Activated T-cell treated with anti-CD3 and anti-CD28 coated beads, Interleukin-2, amount 50 U/mL, for 4 hours (primary cell): Measurements from ENCODE around the gene ATG14. TPM values are rescaled to one million over a fixed set of nuclear protein-coding genes. Genes with fewer than 3 reads are reported as not detected.
"Not testable (repeated sequence)": the region's sequence is repeated elsewhere in the genome, so short reads cannot be mapped to it uniquely, and the experiment has no call there.

Source experiments
- ATAC-seq, 2 donors: fragments of 200-7000 bp; cut with Tn5 transposase; one replicate each; pipeline ENCODE4 v1.10.0; 2021
- DNase-seq: peaks from one replicate; pipeline ENCODE4 v3.0.0-alpha.2; 2020
- H3K27me3 Mint-ChIP-seq: one replicate; pipeline ENCODE4 v1.8.0; 2021; ENCODE audit warnings: low read depth, mixed read lengths
- H3K36me3 Mint-ChIP-seq: one replicate; pipeline ENCODE4 v1.8.0; 2022; ENCODE audit warnings: mixed read lengths; ENCODE audit not compliant: insufficient read depth
- H3K4me1 Mint-ChIP-seq: one replicate; pipeline ENCODE4 v1.8.0; 2021; ENCODE audit warnings: low read depth, mixed read lengths
- H3K4me3 Mint-ChIP-seq: one replicate; pipeline ENCODE4 v1.8.0; 2021; ENCODE audit warnings: mild to moderate bottlenecking, moderate library complexity, mixed read lengths
- H3K9me3 Mint-ChIP-seq: one replicate; pipeline ENCODE4 v1.8.0; 2021; ENCODE audit warnings: mixed read lengths
- total RNA-seq, 3 donors: library from RNA; stranded (reverse); gene quantifications; one replicate each; pipeline ENCODE4 v1.2.1, GENCODE V29; 2021

The ATG14 gene
- 1 to 10 TPM; 6.6 to 8.4 (median 6.7) TPM for total RNA-seq

DNA sequence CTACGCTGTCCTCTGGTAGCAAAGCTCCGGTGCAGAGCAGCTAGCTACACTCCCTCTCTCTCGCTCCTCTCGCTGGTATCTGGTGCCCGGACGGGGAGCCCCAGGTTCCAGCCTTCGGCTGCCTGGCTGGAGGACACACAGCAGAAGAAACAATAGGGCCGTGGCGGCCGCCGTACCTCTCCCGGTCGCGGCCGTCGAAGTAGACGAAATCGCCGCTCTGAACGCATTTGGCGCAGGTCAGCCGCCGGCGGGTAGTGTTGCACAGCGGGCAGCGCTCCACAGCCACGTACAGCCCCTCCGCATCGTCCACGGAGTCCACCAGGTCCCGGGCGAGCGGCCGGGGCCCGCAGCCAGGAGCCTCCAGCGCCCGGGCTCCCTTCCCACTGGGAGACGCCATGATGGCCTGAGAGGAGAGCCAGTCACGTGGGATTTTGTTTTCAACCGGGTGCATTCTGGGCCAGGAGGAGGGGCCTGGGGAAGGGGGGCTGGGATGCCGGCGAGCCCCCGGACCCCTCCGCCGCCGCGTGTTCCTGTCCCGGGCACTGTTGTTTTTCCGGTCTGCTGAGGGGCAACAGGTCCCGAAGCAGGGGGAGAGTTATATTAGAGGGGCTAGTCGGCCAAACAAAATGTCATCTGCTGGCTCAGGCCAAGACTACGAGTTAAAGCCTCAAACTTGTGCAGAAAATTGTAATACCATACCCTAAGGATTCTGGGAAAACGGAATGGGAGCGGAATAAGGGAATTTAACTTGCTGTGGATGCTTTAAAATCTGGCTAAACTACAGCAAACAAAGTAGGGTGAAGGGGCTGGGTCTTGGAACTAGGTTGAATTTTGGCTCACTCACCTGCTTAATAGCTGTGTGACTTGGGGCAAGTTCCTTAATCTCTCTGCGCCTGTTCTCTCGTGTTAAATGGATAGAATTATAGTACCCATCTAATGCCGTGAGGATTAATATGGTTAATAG is at the start of gene ATG14:
TSS of gene ATG14 (minus strand) at position 405 of the 964 bp plus-strand sequence. CDS start at position 397, 8 bp downstream.
- Mint-ChIP-seq H3K4me3 (peak within 1 kb of the TSS; percentile 91), H3K9me3 (no peaks in the 10 kb centered on the region), H3K36me3 (peaks cover 5% of the 10 kb centered on the region), H3K27me3 (no peaks in the 10 kb centered on the region), H3K4me1 (peaks cover 35% of the 10 kb centered on the region)
- DNase-seq (peak; percentile 61), ATAC-seq (peak; percentile 99)

- peaks cover 5% of the 10 kb centered on the region for H3K27me3 Mint-ChIP-seq
- no peak overlapping the region for H3K4me3 Mint-ChIP-seq
- H3K9me3 Mint-ChIP-seq: no peaks in the 10 kb centered on the region
- H3K4me1 Mint-ChIP-seq: peaks cover 12% of the 10 kb centered on the region
- DNase-seq: no peak
- peak; percentile 62 to 73 for ATAC-seq
- no peaks in the 10 kb centered on the region for H3K36me3 Mint-ChIP-seq
Observed at GRCh38 chr14:55458800-55459515, 47.3 kb upstream of the ATG14 start.

DNA sequence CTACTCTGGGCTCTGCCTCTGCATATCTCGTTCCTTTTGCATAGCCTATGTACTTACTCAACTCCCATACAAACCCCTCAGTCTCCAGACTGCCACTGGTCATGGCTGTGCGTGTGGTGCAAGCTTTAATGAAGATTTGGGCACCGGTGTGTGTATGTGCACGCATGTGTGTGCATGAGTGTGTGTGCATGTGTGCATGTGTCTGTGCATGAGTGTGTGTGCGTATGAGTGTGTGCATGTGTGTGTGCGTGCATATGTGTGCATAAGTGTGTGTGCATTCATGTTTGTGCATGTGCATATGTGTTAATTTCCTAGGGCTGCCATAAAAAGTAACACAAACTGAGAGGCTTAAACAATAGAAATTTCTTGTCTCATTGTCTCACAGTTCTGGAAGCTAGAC is 45.9 kb upstream of the ATG14 start:
- H3K4me3 Mint-ChIP-seq: no peak overlapping the region
- H3K27me3 Mint-ChIP-seq: peaks cover 2% of the 10 kb centered on the region
- no peaks in the 10 kb centered on the region for H3K9me3 Mint-ChIP-seq
- DNase-seq (no peak), ATAC-seq (no peak)
- no peaks in the 10 kb centered on the region for H3K36me3 Mint-ChIP-seq
- peaks cover 9% of the 10 kb centered on the region for H3K4me1 Mint-ChIP-seq

- H3K27me3 Mint-ChIP-seq, H3K36me3 Mint-ChIP-seq, DNase-seq, H3K4me3 Mint-ChIP-seq, H3K9me3 Mint-ChIP-seq, H3K4me1 Mint-ChIP-seq, ATAC-seq: not testable (repeated sequence)
Observed at GRCh38 chr14:55456411-55456810, 44.8 kb upstream of the ATG14 start.

DNA sequence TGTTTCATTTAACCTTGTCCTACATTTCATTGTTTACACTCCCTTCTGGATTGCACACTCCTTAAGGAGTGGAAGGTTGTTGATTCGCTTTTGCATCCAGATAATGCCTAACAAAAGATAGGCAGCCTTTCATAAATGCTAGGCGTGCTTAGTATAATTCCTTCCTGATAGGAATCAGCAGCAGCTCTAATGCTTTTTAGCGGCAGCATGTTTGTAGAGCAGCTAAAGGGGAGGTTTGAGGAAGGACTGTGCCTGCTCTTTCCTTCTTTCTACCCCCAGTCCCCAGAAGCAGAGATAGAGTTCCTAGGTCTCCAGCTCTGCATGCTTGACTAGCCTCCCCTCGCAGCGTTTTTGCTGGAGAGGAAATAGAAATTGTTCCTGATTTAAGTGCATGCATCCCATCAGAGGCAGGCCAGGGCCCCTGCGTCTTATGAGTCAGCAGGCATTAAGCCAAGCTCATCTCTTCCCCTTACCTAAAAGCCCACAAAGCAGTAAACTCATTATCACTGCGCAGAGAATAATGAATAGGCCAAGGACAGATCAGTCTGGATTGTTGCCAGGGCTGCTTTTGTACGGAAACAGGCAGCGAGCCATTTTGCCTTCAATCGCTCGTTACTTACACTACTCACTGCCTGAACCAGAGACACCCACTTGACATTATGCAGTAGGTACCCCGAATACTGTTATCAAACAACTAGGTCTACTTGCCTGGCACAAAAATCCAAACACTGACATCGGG is 42.8 kb upstream of the ATG14 start:
- no peaks in the 10 kb centered on the region for H3K36me3 Mint-ChIP-seq
- no peak for ATAC-seq
- H3K4me3 Mint-ChIP-seq: no peak overlapping the region
- peaks cover 2% of the 10 kb centered on the region for H3K27me3 Mint-ChIP-seq
- H3K4me1 Mint-ChIP-seq: peaks cover 9% of the 10 kb centered on the region
- DNase-seq: no peak
- H3K9me3 Mint-ChIP-seq: no peaks in the 10 kb centered on the region

GRCh38 chr14:55451950-55452349 is 40.3 kb upstream of the ATG14 start:
- DNase-seq (no peak), ATAC-seq (no peak)
- H3K9me3 Mint-ChIP-seq: no peaks in the 10 kb centered on the region
- no peak overlapping the region for H3K4me3 Mint-ChIP-seq
- H3K27me3 Mint-ChIP-seq: peaks cover 2% of the 10 kb centered on the region
- peaks cover 10% of the 10 kb centered on the region for H3K4me1 Mint-ChIP-seq
- H3K36me3 Mint-ChIP-seq: no peaks in the 10 kb centered on the region

GRCh38 chr14:55451398-55451797 is 39.8 kb upstream of the ATG14 start:
- Mint-ChIP-seq H3K4me3 (no peak overlapping the region), H3K36me3 (no peaks in the 10 kb centered on the region), H3K4me1 (peaks cover 10% of the 10 kb centered on the region), H3K27me3 (peaks cover 2% of the 10 kb centered on the region), H3K9me3 (no peaks in the 10 kb centered on the region)
- no peak for ATAC-seq
- no peak for DNase-seq

- no peak for DNase-seq
- Mint-ChIP-seq H3K4me1 (peaks cover 13% of the 10 kb centered on the region), H3K9me3 (no peaks in the 10 kb centered on the region), H3K36me3 (no peaks in the 10 kb centered on the region), H3K4me3 (no peak overlapping the region), H3K27me3 (peaks cover 2% of the 10 kb centered on the region)
- ATAC-seq: no peak
Observed at GRCh38 chr14:55450987-55451386, 39.4 kb upstream of the ATG14 start.

DNA sequence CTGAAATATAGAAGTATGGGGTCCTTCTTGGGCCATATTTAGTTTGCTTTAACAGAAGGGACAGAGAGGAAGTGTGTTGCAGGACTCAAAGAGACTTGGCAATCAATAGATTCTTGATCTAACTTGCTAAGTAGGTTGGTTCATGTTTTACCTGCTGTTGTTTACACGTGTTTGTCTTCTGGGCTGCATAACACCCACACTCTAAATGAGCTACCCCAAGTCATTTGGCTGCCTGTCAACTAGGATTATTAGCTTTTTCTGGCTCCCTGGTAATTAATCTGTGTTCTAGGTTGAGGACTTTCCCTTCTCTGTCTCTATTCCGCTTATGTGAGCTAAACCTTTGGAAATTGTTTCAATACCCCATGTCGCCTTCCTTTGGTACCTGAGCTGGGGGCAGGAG is 38.9 kb upstream of the ATG14 start:
- ATAC-seq (no peak), DNase-seq (no peak)
- no peaks in the 10 kb centered on the region for H3K9me3 Mint-ChIP-seq
- H3K36me3 Mint-ChIP-seq: no peaks in the 10 kb centered on the region
- peaks cover 13% of the 10 kb centered on the region for H3K4me1 Mint-ChIP-seq
- H3K27me3 Mint-ChIP-seq: peaks cover 2% of the 10 kb centered on the region
- H3K4me3 Mint-ChIP-seq: no peak overlapping the region

DNA sequence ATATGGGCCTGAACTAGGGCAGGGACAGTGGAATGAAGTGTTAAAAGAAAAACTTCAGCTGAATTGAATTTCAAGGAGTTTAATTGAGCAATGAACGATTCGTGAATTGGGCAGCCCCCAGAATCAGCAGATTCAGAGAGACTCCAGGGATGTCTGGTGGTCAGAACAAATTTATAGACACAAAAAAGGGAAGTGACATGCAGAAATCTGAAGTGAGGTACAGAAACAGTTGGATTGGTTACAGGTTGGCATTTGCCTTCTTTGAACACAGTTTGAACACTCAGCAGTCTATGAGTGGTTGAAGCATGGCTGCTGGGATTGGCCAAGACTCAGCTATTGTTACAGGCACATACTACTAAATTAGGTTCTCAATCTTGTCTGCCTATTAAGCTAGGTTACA is 38.5 kb upstream of the ATG14 start:
- Mint-ChIP-seq H3K27me3 (peaks cover 2% of the 10 kb centered on the region), H3K4me3 (no peak overlapping the region), H3K9me3 (no peaks in the 10 kb centered on the region), H3K4me1 (peaks cover 13% of the 10 kb centered on the region), H3K36me3 (no peaks in the 10 kb centered on the region)
- ATAC-seq (no peak), DNase-seq (no peak)

DNA sequence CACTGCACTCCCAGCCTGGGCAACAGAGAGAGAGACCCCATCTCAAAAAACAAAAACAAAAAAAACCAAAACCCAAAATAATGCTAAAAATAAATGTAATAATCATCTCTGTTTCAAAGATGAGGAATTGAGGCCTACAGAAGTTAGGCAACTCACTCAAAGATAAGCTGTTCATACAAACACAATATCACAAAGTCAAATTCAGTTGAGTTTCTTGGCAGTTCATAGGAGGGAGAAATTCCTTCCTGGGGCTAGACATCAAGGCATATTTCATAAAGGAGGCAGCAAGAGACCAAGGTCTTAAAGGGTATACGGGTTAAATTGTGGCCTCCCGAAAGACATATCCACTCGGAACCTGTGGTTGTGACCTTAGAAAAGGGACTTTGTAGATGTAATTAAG is 37.5 kb upstream of the ATG14 start:
- H3K36me3 Mint-ChIP-seq: no peaks in the 10 kb centered on the region
- H3K4me3 Mint-ChIP-seq: no peak overlapping the region
- no peak for ATAC-seq

DNA sequence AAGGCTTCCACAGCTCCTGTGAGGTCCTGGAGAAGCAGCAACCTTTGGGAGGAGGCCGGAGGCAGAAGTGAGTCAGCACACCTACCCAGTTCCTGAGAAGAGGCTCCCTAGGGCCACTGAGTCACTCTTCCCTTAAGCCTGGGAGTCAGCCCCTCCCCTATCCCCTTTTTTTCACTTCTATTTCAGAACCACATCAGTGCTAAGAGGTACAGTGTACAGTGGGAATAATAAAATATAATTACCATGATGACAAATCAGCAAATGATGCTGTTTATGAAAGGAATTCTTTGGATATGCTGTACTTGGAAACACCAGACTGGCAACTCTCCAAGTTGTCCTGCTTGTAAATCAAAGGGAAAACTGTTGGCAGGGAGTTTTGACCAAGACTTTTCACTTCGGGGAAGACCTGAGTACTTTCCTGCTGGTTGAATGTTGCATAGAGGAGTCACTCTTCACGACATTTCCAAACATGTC is 36.5 kb upstream of the ATG14 start:
- H3K27me3 Mint-ChIP-seq: no peaks in the 10 kb centered on the region
- no peaks in the 10 kb centered on the region for H3K9me3 Mint-ChIP-seq
- H3K4me1 Mint-ChIP-seq: peaks cover 13% of the 10 kb centered on the region
- ATAC-seq: peak; percentile 50 to 66
- no peaks in the 10 kb centered on the region for H3K36me3 Mint-ChIP-seq
- no peak for DNase-seq
- no peak overlapping the region for H3K4me3 Mint-ChIP-seq

More for the DNA sequence above, 37.5 kb upstream of the ATG14 start:
- Mint-ChIP-seq H3K27me3 (no peaks in the 10 kb centered on the region), H3K4me1 (peaks cover 13% of the 10 kb centered on the region), H3K9me3 (no peaks in the 10 kb centered on the region)
- no peak for DNase-seq

DNA sequence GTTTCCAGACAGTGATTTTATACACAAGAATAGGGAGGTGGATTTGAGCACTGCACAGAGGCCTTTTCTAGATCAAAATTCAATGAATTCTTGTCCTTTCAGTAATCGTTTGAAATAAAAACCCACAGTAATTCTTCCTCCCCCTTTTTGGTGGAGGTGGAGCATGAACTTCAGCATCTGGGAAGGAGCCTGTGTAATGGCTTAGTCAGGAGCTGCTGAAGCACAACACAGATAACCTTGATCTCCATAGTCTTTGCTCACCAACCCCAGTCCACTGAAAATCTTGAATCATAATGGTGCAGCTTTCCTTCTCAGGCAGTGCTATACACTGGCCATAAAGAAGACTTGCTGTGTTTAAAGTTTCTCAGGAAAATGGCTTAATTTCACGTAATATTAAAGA is 35.2 kb upstream of the ATG14 start:
- no peak for ATAC-seq
- Mint-ChIP-seq H3K27me3 (no peaks in the 10 kb centered on the region), H3K9me3 (no peaks in the 10 kb centered on the region), H3K4me1 (peaks cover 13% of the 10 kb centered on the region), H3K36me3 (no peaks in the 10 kb centered on the region), H3K4me3 (no peak overlapping the region)
- no peak for DNase-seq

DNA sequence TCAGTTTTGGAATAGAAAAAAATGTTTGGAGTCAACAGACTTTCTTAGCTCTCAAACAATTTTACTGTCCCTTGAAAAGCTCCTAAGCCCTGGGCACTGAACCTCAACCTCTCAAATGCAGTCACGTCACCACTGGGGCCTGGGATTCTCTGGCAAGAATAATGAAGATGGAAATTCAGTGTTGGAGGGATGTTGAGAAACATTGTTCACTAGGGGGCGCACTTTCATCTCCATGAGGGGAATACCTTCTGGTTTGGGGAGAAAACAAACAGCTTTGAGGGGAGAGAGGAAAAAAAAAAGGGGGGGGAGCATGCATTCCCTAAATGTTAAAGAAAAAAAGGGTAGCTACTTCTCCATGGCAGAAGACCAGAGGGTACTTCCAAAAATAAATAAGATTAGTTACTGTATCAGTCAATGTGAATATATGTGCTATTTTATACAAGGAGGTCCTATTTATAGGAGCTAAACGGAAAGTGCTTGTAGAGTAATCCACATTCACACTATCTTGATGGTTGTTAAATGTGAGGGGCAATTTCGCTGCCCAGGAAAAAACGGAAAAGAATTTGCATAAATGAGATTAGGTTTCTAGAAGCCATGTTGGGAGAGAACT is 34.6 kb upstream of the ATG14 start:
- Mint-ChIP-seq H3K4me3 (no peak overlapping the region), H3K27me3 (no peaks in the 10 kb centered on the region)

More for the DNA sequence above, 34.6 kb upstream of the ATG14 start:
- peak in 1 of 2 donors; percentile 50 for ATAC-seq
- DNase-seq: peak; percentile 38
- peaks cover 13% of the 10 kb centered on the region for H3K4me1 Mint-ChIP-seq
- H3K9me3 Mint-ChIP-seq: no peaks in the 10 kb centered on the region
- H3K36me3 Mint-ChIP-seq: no peaks in the 10 kb centered on the region
